ENCODE data around the gene BIN1. TPM values are rescaled to one million over a fixed set of nuclear protein-coding genes. Genes with fewer than 3 reads are reported as not detected.

The BIN1 gene
- total RNA-seq, 1 donor from 2014 or later: 597 TPM

DNA sequence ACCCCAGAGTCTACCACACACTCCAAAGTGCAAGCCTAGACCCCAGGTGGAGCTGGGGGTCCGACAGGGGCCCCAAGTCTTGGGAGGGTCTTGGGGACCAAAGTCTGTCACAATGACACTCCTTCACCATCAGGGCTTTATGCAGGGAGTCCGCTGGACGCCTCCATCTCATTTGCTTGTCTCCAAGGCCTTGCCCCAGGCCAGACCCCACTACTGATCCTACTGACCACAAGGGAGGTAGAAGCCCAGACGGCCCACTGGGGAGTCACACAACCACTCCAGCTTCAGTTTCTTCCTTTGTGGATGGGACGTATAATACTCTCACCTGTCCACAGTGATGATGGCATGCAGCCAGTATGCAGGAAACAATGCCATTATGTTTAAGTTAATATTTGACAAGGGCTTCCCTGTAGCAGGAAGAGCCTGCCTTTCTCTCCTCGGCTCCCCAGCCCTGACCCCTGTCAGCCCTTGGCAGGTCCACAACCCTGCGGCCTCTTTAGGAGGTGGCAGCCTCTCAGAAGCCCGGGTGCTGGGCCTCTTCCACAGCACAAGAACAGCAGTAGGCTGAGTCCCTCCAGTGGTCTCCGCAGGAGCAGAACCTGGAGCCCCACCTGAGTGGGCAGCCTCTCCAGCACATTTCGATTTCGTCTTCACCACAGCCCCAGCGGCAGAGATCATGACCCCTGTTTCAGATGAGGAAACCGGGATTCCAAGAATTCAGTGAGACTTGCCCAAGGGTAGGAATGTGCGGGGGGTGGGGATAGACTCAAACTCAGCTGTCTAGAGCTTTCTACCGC, 6.5 kb downstream of the BIN1 start:
- Histone ChIP-seq H3K27ac (ENCODE audit: low read depth, low read length) (peak overlapping the region; percentile 93), H3K4me1 (ENCODE audit: control insufficient read depth in 3 of 3, insufficient read depth in 3 of 3, low read length in 3 of 3) (peaks cover 91 to 95% (median 92%) of the 10 kb centered on the region in 3 donors), H3K9ac (ENCODE audit: low read depth in 1 of 3, low read length in 3 of 3) (peak overlapping the region; percentile 85 to 99 (median 93))

GRCh38 chr2:127098711-127099110, 8.2 kb downstream of the BIN1 start:
- Histone ChIP-seq H3K4me3 (ENCODE audit: low read length in 3 of 3) (peak overlapping the region in 2 of 3 donors; percentile 13 to 39), H3K27me3 (ENCODE audit: control insufficient read depth in 3 of 3, insufficient read depth in 3 of 3, low read length in 3 of 3) (no peaks in the 10 kb centered on the region), H3K9me3 (ENCODE audit: control insufficient read depth in 3 of 3, low read length in 3 of 3) (no peaks in the 10 kb centered on the region), H3K4me1 (ENCODE audit: control insufficient read depth in 3 of 3, insufficient read depth in 3 of 3, low read length in 3 of 3) (peaks cover 92 to 97% (median 94%) of the 10 kb centered on the region in 3 donors), H3K36me3 (ENCODE audit: control insufficient read depth in 3 of 3, insufficient read depth in 3 of 3, low read length in 3 of 3) (peaks cover 0 to 14% (median 3%) of the 10 kb centered on the region in 3 donors), H3K27ac (ENCODE audit: low read depth, low read length) (peak overlapping the region; percentile 95), H3K9ac (ENCODE audit: low read depth in 1 of 3, low read length in 3 of 3) (peak overlapping the region; percentile 69 to 84 (median 75))

More for the DNA sequence above, 6.5 kb downstream of the BIN1 start:
- Histone ChIP-seq H3K27me3 (ENCODE audit: control insufficient read depth in 3 of 3, insufficient read depth in 3 of 3, low read length in 3 of 3) (no peaks in the 10 kb centered on the region), H3K4me3 (ENCODE audit: low read length in 3 of 3) (peak overlapping the region in 2 of 3 donors; percentile 15 to 95), H3K36me3 (ENCODE audit: control insufficient read depth in 3 of 3, insufficient read depth in 3 of 3, low read length in 3 of 3) (peaks cover 0 to 14% (median 4%) of the 10 kb centered on the region in 3 donors), H3K9me3 (ENCODE audit: control insufficient read depth in 3 of 3, low read length in 3 of 3) (no peaks in the 10 kb centered on the region)

GRCh38 chr2:127097841-127098651, 8.9 kb downstream of the BIN1 start:
- Histone ChIP-seq H3K9me3 (ENCODE audit: control insufficient read depth in 3 of 3, low read length in 3 of 3) (no peaks in the 10 kb centered on the region), H3K27ac (ENCODE audit: low read depth, low read length) (peak overlapping the region; percentile 95), H3K4me1 (ENCODE audit: control insufficient read depth in 3 of 3, insufficient read depth in 3 of 3, low read length in 3 of 3) (peaks cover 94 to 97% (median 94%) of the 10 kb centered on the region in 3 donors), H3K36me3 (ENCODE audit: control insufficient read depth in 3 of 3, insufficient read depth in 3 of 3, low read length in 3 of 3) (peaks cover 0 to 11% (median 3%) of the 10 kb centered on the region in 3 donors), H3K4me3 (ENCODE audit: low read length in 3 of 3) (peak overlapping the region in 2 of 3 donors; percentile 30 to 41), H3K27me3 (ENCODE audit: control insufficient read depth in 3 of 3, insufficient read depth in 3 of 3, low read length in 3 of 3) (no peaks in the 10 kb centered on the region), H3K9ac (ENCODE audit: low read depth in 1 of 3, low read length in 3 of 3) (peak overlapping the region; percentile 72 to 84 (median 75))

DNA sequence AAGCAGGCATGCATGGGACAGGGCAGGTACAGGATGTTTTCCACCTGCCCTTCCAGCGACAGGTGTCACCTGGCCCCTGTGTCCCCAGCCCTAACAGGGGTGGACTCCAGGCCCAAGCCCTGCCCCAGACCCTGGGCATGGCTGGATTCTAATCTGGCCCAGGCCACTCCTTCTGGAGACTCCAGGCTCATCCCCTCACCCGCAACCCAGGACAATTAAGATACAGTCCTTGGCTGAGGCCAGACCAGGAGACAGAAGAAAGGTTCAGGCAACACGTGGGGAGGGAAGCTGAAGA, 9.5 kb downstream of the BIN1 start:
- H3K36me3 ChIP-seq (ENCODE audit: control insufficient read depth in 3 of 3, insufficient read depth in 3 of 3, low read length in 3 of 3): peaks cover 0 to 10% (median 3%) of the 10 kb centered on the region in 3 donors
- H3K4me3 ChIP-seq (ENCODE audit: low read length in 3 of 3): peak overlapping the region in 2 of 3 donors; percentile 50 to 52
- H3K9me3 ChIP-seq (ENCODE audit: control insufficient read depth in 3 of 3, low read length in 3 of 3): no peaks in the 10 kb centered on the region
- H3K9ac ChIP-seq (ENCODE audit: low read depth in 1 of 3, low read length in 3 of 3): peak overlapping the region; percentile 72 to 84 (median 75)
- H3K4me1 ChIP-seq (ENCODE audit: control insufficient read depth in 3 of 3, insufficient read depth in 3 of 3, low read length in 3 of 3): peaks cover 94 to 97% (median 94%) of the 10 kb centered on the region in 3 donors
- peak overlapping the region; percentile 95 for H3K27ac ChIP-seq (ENCODE audit: low read depth, low read length)
- no peaks in the 10 kb centered on the region for H3K27me3 ChIP-seq (ENCODE audit: control insufficient read depth in 3 of 3, insufficient read depth in 3 of 3, low read length in 3 of 3)

- H3K36me3 ChIP-seq (ENCODE audit: control insufficient read depth in 3 of 3, insufficient read depth in 3 of 3, low read length in 3 of 3): peaks cover 0 to 5% (median under 1%) of the 10 kb centered on the region in 3 donors
Observed at GRCh38 chr2:127096718-127097470, 10.1 kb downstream of the BIN1 start.

DNA sequence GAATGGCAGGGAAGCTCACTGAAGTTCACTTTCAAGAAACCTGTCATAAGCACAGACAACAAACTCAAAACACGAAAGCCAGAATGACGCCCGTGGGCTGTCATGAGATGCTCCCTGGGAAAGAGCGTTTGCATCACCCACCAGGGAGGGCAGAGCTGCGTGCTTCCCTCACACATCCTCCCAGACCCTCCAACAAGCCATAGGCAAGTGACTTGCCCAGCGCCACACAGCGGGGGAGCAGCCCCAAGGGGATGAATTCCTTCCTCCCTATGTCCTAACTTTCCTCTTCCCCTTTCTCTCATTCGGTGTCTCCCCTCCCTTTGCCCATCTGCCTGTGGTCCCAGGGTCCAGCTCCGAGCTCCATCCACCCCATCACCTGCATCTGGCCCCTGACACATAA, 10.7 kb downstream of the BIN1 start:
- Histone ChIP-seq H3K9me3 (ENCODE audit: control insufficient read depth in 3 of 3, low read length in 3 of 3) (no peaks in the 10 kb centered on the region), H3K4me3 (ENCODE audit: low read length in 3 of 3) (peak overlapping the region; percentile 41 to 50 (median 49)), H3K27ac (ENCODE audit: low read depth, low read length) (peak overlapping the region; percentile 95), H3K4me1 (ENCODE audit: control insufficient read depth in 3 of 3, insufficient read depth in 3 of 3, low read length in 3 of 3) (peaks cover 92 to 97% (median 94%) of the 10 kb centered on the region in 3 donors), H3K36me3 (ENCODE audit: control insufficient read depth in 3 of 3, insufficient read depth in 3 of 3, low read length in 3 of 3) (peaks cover 0 to 3% (median 0%) of the 10 kb centered on the region in 3 donors), H3K27me3 (ENCODE audit: control insufficient read depth in 3 of 3, insufficient read depth in 3 of 3, low read length in 3 of 3) (no peaks in the 10 kb centered on the region), H3K9ac (ENCODE audit: low read depth in 1 of 3, low read length in 3 of 3) (peak overlapping the region; percentile 73 to 83 (median 75))

More at GRCh38 chr2:127096718-127097470, 10.1 kb downstream of the BIN1 start:
- Histone ChIP-seq H3K4me1 (ENCODE audit: control insufficient read depth in 3 of 3, insufficient read depth in 3 of 3, low read length in 3 of 3) (peaks cover 94 to 97% (median 94%) of the 10 kb centered on the region in 3 donors), H3K27me3 (ENCODE audit: control insufficient read depth in 3 of 3, insufficient read depth in 3 of 3, low read length in 3 of 3) (no peaks in the 10 kb centered on the region), H3K9ac (ENCODE audit: low read depth in 1 of 3, low read length in 3 of 3) (peak overlapping the region; percentile 73 to 84 (median 75)), H3K27ac (ENCODE audit: low read depth, low read length) (peak overlapping the region; percentile 95), H3K9me3 (ENCODE audit: control insufficient read depth in 3 of 3, low read length in 3 of 3) (no peaks in the 10 kb centered on the region), H3K4me3 (ENCODE audit: low read length in 3 of 3) (peak overlapping the region in 2 of 3 donors; percentile 50 to 52)

GRCh38 chr2:127095784-127096183, 11.2 kb downstream of the BIN1 start:
- H3K9me3 ChIP-seq (ENCODE audit: control insufficient read depth in 3 of 3, low read length in 3 of 3): no peaks in the 10 kb centered on the region
- peaks cover 92 to 97% (median 94%) of the 10 kb centered on the region in 3 donors for H3K4me1 ChIP-seq (ENCODE audit: control insufficient read depth in 3 of 3, insufficient read depth in 3 of 3, low read length in 3 of 3)
- H3K4me3 ChIP-seq (ENCODE audit: low read length in 3 of 3): peak overlapping the region in 2 of 3 donors; percentile 41 to 50
- H3K36me3 ChIP-seq (ENCODE audit: control insufficient read depth in 3 of 3, insufficient read depth in 3 of 3, low read length in 3 of 3): peaks cover 0 to 3% (median 0%) of the 10 kb centered on the region in 3 donors
- H3K9ac ChIP-seq (ENCODE audit: low read depth in 1 of 3, low read length in 3 of 3): peak overlapping the region; percentile 73 to 83 (median 75)
- peak overlapping the region; percentile 95 for H3K27ac ChIP-seq (ENCODE audit: low read depth, low read length)
- H3K27me3 ChIP-seq (ENCODE audit: control insufficient read depth in 3 of 3, insufficient read depth in 3 of 3, low read length in 3 of 3): no peaks in the 10 kb centered on the region

DNA sequence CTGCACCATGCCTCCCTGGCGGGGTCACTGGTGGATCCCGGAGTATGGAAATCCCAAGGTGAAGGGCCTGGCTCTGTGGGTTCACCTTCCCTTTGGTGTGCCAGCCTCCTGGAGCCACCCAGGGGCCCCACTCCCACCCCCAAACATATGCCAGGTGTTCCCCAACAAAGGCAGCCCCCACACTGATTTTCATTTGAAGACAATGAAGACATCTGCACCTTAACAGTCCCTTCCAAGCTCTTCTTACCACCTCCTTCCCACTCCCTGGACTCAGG, 11.7 kb downstream of the BIN1 start:
- Histone ChIP-seq H3K36me3 (ENCODE audit: control insufficient read depth in 3 of 3, insufficient read depth in 3 of 3, low read length in 3 of 3) (peaks cover 0 to 5% (median 0%) of the 10 kb centered on the region in 3 donors), H3K9me3 (ENCODE audit: control insufficient read depth in 3 of 3, low read length in 3 of 3) (no peaks in the 10 kb centered on the region), H3K4me1 (ENCODE audit: control insufficient read depth in 3 of 3, insufficient read depth in 3 of 3, low read length in 3 of 3) (peaks cover 92 to 97% (median 92%) of the 10 kb centered on the region in 3 donors), H3K4me3 (ENCODE audit: low read length in 3 of 3) (peak overlapping the region in 2 of 3 donors; percentile 43 to 52), H3K9ac (ENCODE audit: low read depth in 1 of 3, low read length in 3 of 3) (peak overlapping the region; percentile 65 to 83 (median 75)), H3K27ac (ENCODE audit: low read depth, low read length) (peak overlapping the region; percentile 95), H3K27me3 (ENCODE audit: control insufficient read depth in 3 of 3, insufficient read depth in 3 of 3, low read length in 3 of 3) (no peaks in the 10 kb centered on the region)

DNA sequence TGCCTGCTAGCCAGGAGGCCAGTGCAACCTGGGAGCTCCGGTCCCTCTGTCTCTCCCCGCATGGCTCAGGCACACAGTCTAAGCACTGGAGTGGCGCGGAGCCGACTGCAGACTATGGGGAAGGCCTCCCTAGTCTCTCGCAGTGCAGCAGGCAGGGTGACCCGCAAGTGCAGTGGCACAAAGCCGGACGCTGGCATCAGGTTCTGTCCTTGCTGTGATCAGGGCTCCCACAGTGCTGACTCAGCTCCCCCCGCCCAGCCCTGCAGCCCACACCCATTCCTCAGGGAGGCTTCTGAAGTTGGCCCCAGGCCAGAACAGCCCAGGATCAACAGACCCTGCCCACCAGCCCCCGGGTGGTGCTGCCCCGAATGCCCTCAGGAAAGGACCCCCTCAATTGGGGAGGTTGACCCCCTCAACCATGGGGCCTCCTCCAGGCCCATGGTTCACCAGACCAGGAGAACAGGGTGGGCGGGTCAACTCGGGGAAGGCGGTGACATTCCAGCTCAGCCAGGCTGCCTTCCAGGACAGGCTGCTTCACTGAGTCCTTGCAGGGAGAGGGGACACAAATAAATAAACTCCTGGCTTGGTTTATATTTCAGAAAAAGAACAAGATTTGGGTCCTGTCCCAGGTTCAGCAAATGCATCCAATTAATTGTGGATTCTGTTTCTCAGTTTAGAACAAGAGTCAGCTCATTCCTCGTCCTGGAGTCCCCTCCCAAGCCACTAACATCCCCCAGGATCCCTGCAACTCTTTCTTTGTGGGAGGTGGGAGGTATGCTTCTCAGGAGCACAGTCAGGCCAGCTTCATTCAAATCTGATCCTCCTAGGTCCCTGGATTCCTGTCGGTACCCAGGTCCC, 12.2 kb downstream of the BIN1 start:
- peak overlapping the region; percentile 73 to 83 (median 75) for H3K9ac ChIP-seq (ENCODE audit: low read depth in 1 of 3, low read length in 3 of 3)
- H3K36me3 ChIP-seq (ENCODE audit: control insufficient read depth in 3 of 3, insufficient read depth in 3 of 3, low read length in 3 of 3): peaks cover 0 to 2% (median 0%) of the 10 kb centered on the region in 3 donors
- peak overlapping the region; percentile 43 to 57 (median 52) for H3K4me3 ChIP-seq (ENCODE audit: low read length in 3 of 3)
- H3K27ac ChIP-seq (ENCODE audit: low read depth, low read length): peak overlapping the region; percentile 95
- H3K4me1 ChIP-seq (ENCODE audit: control insufficient read depth in 3 of 3, insufficient read depth in 3 of 3, low read length in 3 of 3): peaks cover 92 to 97% (median 92%) of the 10 kb centered on the region in 3 donors
- no peaks in the 10 kb centered on the region for H3K27me3 ChIP-seq (ENCODE audit: control insufficient read depth in 3 of 3, insufficient read depth in 3 of 3, low read length in 3 of 3)
- H3K9me3 ChIP-seq (ENCODE audit: control insufficient read depth in 3 of 3, low read length in 3 of 3): no peaks in the 10 kb centered on the region
